NCI-H128 (cell line): ENCODE data around the gene PRUNE2.
"Not testable (repeated sequence)": the region's sequence is repeated elsewhere in the genome, so short reads cannot be mapped to it uniquely, and the experiment has no call there.

Experiments used
- DNase-seq: peaks from one replicate; lab custom pipeline; 2025; ENCODE audit not compliant: unreplicated experiment; lab: John Stamatoyannopoulos, UW

The PRUNE2 gene

GRCh38 chr9:76607730-76608436 is 298.0 kb downstream of the PRUNE2 start:
- DNase-seq: no peak

GRCh38 chr9:76605321-76605900 is 300.5 kb downstream of the PRUNE2 start:
- DNase-seq: no peak

GRCh38 chr9:76603931-76604570 is 301.9 kb downstream of the PRUNE2 start:
- no peak for DNase-seq

GRCh38 chr9:76603448-76603895 is 302.4 kb downstream of the PRUNE2 start:
- no peak for DNase-seq

- DNase-seq: no peak
Measured at GRCh38 chr9:76602199-76602598, 303.7 kb downstream of the PRUNE2 start.

- no peak for DNase-seq
Measured at GRCh38 chr9:76600007-76600615, 305.8 kb downstream of the PRUNE2 start.

- no peak for DNase-seq
Measured at GRCh38 chr9:76598981-76599380, 306.9 kb downstream of the PRUNE2 start.

- no peak for DNase-seq
Measured at GRCh38 chr9:76595645-76596044, 310.3 kb downstream of the PRUNE2 start.

- DNase-seq: no peak
Measured at GRCh38 chr9:76594764-76595424, 311.0 kb downstream of the PRUNE2 start.

GRCh38 chr9:76593961-76594735 is 311.8 kb downstream of the PRUNE2 start:
- not testable (repeated sequence) for DNase-seq

GRCh38 chr9:76592974-76593347 is 313.0 kb downstream of the PRUNE2 start:
- no peak for DNase-seq

GRCh38 chr9:76592091-76592973 is 313.6 kb downstream of the PRUNE2 start:
- DNase-seq: no peak

GRCh38 chr9:76591256-76591950 is 314.5 kb downstream of the PRUNE2 start:
- no peak for DNase-seq

- no peak for DNase-seq
Measured at GRCh38 chr9:76588316-76588715, 317.6 kb downstream of the PRUNE2 start.

GRCh38 chr9:76586390-76587314 is 319.3 kb downstream of the PRUNE2 start:
- no peak for DNase-seq

- DNase-seq: no peak
Measured at GRCh38 chr9:76585487-76586389, 320.2 kb downstream of the PRUNE2 start.

GRCh38 chr9:76583256-76583655 is 322.7 kb downstream of the PRUNE2 start:
- no peak for DNase-seq
